GM18508 (cell line): ENCODE results near the gene QDPR.

Source experiments
- ATAC-seq: cut with Tn5 transposase; IDR thresholded peaks from one replicate; pipeline ENCODE4 v1.9.1; 2021; ENCODE audit warnings: moderate number of reproducible peaks; ENCODE audit not compliant: insufficient read depth, unreplicated experiment

The QDPR gene

DNA sequence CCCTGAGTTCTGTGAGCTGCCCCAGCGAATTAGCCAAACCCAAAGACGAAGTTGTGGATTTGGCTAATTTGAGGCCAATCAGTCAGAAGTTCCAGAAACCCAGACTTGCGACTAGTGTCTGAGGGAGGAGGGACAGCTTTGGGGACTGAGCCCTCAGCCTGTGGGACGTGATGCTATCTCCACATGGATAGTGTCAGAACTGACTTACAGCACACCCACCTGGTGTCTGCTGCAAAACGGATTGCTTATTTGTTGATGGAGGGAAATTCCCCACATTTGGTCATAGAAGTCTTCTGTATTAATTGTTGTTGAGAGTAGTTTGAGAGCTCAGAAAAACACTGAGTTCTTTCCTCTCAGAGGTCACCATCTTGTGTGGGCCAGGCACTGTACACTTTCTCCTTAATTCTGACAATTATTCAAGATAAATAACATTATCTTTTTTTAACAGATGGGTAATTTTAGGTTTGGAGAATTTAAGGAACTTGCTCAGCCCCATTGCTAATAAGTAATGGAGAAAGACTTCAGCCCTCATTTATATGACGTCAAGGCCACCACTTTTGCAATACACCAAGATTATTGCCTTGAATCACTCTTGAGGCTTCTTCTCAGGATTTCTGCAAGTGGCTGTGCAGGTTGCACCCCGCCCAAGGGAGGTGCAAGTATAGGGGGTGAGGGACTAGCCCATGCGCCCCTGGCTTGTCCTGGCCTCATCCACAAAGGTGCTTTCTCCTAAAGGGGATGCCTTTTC, 19.8 kb upstream of the QDPR start:
- ATAC-seq: no peak

DNA sequence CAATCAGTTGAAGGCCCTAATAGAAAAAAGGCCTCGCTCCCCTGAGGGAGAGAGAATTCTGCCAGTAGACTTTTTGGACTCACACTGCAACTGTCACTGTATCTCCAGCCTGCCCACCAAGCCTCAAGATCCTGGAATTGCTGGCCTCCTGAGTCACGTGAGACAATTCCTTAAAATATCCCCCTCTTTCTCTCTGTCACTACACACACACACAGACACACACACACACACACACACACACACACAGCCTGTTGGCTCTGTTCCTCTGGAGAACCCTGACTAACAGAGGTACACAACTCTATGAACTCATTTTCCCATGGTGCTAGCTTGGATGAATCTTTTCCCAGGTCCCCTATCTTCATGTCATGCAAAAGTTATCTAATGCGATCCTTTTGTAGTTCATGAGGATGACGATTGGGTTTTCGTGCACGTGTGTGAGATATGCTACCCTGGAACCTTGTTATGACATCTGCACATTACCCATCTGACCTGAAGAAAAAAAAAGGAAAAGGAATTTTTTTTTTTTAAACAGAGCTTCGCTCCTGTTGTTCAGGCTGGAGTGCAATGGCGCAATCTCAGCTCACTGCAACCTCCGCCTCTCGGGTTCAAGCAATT, 16.8 kb upstream of the QDPR start:
- no peak for ATAC-seq

DNA sequence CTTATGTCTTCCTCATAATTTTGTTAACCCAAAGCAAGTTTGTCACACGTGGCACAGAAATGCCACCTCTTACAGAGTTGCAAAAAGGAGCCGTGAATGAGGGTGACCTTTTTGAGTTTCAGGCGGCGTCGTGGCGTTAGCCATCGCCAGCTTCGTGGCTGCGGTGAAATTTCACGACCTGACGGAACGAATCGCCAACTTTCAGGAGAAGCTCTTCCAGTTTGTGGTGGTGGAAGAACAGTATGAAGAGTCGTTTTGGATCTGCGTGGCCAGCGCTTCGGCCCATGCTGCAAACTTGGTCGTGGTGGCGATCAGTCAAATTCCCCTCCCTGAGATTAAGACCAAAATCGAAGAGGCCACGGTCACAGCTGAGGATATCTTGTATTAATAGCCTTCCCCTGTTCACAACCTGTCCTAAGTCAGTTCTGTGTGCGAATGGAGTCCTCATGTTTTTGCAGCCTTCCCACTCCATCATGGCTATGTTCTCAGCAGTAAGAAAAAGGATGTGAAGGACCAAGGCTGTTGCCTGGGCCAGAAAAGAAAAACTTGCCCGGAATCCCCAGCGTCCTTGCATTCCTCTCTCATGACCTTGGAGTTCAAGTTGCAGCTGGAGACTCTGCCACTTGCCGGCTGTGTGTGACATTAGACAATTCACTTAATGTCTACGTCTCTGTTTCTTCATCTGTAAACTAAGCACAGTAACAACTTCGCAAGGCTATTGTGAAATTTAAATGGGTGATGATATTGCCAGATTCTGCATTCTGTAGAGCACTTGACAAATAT, 15.0 kb upstream of the QDPR start:
- no peak for ATAC-seq

DNA sequence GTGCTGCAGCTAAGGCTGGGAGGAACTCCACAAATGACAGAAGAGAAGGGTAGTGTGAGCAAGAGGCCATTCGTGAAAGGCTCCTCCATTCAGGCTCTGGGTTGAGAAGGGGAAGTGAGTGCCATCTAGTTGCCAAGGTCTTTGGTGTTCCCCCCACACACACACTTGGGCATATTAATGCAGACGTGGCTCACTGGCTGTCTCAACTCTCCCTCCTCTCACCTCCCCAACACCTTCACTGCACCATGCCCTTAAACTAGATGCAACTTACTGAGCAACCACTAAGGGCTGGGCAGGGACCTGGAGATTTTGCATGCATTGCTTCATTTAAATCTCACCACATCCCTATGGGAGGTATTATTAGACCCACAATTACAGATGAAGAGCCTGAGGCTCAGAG, 11.8 kb upstream of the QDPR start:
- no peak for ATAC-seq

DNA sequence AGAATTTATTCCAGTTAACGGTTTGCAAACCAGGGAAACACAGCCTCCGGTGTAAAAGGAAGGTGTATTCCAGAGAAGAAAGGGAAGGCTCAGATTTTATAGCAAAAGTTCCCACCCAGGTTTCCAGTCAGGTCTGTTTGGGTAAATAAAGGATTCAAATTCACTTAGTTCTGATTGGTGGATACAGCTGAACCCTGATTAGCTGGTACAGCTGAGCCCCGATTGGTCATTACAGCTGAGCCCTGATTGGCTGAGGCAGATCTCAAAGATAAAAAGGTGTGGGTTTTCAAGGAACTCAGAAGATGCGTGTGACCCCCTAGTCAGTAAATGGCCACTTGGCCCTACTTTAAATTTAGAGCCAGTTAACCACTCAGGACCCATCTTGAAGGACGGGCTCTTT, 9.7 kb upstream of the QDPR start:
- no peak for ATAC-seq

DNA sequence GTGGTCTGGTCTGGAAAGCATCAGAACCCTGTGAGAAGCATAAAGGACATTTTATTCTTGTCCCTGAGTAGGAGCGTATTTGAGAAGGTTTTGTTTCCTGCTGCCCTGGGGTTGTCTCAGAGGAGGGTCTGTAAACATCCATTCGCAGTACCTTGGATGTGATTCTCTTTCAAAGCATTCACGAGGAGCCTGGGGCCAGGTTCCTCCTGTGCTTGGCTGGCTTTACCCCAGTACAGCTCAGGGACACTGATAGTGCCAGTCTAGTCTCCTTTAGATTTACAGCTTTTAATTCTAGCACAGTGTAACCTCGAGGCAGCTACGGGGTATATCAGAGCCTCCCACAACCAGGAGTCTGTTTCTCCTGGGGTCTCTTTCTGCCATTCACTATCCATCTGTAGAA, 5.8 kb upstream of the QDPR start:
- no peak for ATAC-seq

DNA sequence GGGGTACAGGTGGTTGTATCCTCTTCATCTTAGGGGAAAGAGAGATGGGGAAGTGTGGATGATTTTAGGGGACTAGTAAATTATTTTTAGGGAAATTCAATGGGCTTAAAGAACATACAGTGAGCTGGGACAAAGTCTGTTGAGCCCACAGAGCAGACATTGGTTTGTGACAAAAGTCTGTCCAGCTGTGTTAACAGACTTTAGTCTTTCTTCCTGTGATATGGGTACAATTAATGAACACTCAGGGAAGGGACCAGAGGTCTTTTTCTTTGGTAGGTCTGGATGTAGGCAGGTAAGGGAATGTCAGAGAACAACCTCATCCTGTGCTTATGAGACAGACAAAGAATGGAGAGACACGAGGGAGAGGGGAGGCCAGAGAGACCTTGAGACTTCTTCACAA, 5.1 kb upstream of the QDPR start:
- ATAC-seq: no peak

DNA sequence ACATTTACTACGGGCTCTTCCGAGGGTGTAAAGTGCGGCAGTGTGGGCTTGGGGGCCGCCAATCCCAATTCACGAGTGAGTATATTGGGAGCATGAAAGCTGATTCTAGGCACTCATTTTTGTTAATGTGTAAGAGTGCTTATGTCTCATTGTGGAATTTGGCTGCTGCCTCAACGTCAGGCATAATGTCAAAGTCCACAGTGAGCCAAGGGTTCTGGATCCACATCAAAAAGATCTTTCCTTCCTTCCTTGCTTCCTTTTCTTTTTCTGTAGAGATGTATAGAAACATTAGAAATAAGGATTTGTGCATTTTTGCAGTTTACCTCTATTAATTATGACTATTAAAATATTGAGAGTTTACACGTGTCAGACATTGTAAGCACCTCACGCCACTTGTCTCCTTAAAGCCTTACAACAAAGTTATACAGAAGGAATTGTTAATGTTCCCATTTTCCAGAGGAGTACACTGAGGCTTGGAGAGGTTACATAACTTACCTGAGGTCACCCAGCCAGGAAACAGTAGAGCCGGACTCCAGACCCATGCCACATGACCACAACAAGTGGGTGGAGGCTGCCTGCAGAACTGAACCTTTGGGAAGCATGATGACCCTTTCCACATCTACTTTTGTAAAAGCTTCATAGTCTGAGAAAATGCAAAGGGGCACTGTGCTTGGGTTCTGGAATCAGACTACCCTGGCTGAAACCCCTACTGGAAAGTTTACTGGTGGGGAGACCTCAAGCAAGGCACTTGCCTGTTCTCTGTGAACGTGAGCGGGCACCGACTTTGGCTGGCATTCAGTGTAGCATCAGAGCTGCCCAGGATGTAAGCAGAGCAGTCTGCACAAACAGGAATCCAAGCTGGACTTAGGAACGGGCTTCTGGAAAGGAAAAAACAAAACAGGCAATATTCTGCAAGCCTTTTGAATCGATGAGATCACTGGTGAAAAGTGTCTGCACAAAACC, 3.8 kb upstream of the QDPR start:
- ATAC-seq: no peak

DNA sequence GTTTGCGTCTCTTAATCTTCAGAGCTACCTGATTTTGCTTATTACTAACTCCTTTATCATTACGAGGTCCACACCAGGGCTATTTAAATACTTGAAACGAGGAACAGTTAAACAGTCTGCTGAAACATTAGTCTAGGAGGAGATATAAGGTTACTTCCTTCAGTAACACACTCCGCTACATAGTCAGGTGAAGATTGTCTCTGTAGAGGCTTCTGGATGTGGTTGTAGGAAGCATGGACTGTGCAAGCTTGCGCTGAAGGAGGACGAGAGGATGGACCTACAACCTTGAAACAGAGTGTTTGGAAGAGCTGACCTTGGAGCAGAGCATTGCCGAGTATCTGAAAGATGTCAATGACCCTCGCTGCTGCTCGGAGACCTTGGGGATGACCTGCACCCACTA, 3.0 kb upstream of the QDPR start, which contains the start of gene CLRN2:
CLRN2 (plus strand) TSS at position 301 of the 400 bp plus-strand sequence. CDS start 102 bp downstream, outside the sequence.
- no peak for ATAC-seq

DNA sequence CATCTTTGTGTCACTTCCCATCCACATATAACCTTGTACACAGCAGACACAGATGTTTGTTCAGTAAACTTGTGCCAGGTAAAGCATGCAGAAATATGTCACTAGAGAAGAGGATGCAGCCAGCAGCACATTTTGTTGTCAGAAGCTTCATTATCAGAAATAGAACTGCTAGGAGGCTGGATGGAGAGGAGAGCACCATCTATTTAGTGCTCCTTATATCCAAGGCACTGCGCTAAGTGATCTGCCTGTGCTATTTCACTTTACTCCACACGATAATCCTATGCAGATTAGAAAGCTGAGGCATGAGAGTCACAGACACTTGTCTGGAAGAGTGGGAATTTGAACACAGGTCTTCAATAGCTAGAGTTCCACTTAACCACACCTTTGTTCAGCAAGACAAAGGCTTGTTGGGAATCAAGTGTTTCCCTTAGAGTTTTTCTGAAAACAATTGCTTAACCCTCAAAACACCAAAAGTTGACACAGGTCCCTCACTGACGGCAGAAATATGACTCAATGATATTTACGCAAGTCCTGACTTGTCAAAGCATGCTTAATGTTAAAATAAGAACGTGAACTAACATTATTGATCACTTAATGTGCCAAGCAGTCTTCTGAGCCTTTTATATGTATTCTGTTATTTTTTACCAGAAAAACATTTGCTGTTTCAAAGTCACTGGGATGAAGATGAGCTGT, 1.2 kb upstream of the QDPR start:
- ATAC-seq: no peak

DNA sequence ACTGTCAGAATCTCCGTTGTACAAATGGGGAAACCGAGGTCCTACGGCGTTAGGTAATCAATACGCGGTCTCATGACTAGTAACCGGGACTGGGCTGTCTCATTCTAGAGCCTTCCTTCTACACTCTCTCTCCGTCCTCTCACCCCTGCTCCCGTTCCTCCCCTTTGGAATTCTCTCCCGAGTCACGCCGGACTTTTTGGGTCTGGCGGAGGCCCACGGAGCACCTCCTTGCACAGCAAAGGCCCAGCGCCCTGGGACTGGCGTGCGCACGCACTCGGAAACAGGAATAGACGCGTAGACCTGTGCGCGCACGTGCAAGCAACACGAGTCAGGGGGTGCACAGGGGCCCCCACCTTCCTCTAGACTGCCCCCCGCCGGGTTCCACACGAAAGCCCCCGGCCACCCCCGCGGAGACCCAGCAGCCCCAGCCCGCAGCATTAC, 361 bp downstream of the QDPR start:
- ATAC-seq: peak; percentile 27

DNA sequence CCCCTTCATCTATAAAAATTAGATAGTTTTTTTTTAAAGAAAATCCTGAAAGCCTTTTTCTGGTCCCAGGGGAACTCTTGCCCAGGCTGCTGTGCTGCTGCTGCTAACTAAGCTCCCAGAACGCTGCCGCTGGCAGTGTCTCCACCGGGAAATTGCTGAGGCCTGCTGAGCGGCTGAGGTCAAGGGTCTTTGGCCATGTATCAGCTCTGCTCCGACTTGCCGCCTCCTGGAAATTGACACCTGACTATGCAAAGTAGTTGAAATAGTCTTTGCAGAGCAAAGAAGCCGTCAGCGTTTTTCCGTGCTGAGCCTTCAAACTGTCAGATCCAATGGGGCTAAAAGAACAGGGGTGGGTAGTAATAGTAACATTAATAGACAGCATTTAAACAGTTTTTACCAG, 839 bp downstream of the QDPR start:
- no peak for ATAC-seq

DNA sequence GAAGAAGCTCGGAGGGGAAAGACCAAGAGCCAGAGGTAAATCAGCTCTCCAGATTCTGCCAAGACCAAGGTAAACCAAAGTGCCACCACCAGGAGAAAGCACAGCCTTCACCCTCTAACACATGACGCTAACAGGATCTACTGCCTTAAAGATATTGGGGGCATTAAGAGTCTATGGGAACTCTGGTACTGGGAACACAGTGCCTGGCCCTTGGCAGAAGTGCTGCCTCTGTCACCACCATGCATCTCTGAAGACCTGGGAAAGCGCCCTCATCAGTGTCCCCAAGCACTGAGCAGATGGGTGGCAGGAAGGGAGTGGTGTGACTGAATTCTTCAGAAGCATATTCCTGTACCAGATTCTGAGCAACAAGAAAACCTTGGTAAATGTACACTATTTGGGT, 1.3 kb downstream of the QDPR start:
- ATAC-seq: no peak

DNA sequence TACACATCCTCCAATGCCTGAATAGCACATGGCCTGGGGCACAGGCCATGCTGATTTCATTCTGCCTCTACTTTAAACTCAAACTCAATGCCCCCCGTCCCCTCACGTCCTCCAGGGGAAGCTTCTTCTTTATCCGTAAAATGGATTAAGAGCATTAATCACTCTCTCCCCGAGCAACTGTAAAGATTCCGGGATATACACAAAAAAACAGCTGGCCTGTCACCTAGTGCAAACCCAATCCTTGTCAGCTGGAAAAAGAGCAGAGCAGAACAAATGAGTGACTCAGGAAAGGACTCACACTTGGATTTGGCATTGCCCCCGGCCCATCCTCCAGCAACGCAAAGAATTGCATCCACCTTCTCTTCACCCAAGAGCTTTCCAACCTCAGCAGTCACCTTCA, 7.8 kb downstream of the QDPR start:
- ATAC-seq: no peak

DNA sequence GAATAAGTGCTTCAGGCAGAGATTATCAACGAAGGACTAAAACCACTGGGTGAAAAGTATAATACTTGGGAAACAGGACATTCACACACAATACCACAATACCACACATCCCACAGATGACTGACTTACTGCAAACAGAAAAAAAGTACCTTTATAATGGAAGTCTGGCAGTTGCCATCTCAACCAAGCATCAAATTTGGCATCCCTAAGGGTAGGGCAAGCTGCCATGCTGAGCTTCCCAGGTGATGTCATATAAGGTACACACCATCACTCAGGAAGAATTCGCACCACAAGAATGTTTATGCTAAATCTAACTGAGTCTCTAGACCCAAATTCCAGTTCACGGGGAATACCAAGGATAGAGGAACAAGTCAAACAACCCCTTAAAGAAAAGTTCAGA, 9.1 kb downstream of the QDPR start:
- no peak for ATAC-seq

DNA sequence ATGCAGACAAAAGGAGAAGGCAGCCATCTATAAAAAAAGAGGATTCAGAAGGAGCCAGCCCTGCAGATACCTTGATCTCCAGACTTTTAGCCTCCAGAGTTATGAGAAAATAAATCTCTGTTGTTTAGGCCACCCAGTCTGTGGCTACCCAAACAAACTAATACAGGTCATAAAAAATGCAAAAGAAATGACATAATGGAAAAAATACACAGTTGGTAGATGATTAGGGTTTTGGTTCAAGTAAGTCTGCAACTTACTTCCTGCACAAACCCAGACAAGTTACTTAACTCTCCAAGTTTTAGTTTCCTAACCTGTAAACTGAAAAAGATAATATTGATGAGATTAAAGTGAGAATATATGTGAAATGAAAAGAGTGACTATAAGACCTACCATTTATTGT, 11.3 kb downstream of the QDPR start:
- no peak for ATAC-seq

DNA sequence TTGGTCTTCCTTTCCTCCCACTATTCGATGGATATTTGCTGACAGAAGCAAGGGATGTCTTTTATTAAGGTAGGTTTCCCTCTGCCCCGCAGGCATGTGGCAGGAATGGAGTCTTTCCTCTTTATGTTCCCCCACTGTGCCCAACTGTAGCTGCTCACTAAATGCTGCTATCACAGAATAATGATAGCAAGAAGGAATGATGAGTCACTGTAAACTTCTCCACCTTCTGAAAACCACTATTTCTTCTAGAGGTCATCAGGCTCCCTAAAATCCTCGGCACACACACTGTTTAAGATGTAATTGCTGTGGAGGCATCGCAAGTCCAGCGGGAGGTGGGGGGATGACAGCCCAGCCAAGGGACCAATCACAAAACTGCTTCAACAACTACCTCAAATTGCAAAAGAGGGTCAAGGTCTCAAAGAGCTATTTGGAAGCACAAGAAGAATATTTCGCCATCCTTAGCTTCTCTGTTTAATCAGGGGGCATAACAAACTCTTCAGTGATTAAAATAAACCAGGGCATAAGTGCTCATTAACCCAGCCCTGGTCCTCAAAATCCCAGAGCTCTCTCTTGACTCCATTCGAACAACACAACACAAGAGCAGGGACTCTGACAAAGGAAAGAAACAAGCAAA, 13.9 kb downstream of the QDPR start:
- no peak for ATAC-seq

DNA sequence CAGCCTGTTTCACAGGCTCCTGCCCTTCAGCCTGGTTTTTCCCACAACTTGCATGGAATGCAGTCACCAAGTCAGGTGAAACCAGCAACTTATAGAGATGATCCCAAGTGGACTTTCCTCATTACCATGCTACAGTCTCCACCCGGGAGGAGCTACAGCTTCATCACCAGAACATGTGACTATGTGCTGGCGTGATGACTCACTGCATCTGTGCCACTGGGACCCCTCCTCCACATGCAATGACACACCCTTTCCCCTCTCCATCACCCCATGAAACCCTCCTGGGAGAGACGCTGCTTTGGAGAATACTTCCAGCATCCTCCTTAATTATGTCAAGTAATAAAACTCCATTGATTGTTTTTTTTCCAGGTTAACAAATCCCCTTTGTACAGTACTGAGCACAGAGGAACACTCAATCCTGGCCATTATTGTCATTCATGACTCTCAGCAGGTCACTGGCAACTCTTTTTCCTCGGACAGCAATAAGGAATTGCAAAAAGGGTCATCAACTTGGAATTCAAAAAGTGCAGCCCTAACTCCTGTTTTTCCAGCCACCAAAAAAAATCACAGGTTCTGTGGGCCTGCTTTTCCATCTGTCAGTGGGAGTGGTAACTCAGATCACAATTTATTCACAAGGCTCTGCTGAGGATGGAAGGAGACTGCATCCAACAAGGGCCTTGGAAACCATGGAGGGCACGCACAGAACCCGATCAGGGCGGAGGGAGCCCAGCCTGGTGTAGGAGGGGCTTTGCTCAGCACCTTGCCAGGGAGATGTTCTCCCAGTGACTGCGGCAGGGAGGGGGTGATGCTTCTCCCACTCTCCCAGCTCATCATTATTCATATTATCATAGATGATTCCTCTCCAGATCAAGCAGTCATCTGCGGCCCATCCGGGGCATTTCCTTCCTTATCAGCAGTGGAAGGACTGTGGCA, 17.4 kb downstream of the QDPR start:
- no peak for ATAC-seq
